Measurements from ENCODE around the gene RYK. TPM values are rescaled to one million over a fixed set of nuclear protein-coding genes. Genes with fewer than 3 reads are reported as not detected.

RYK gene
- total and polyA plus RNA-seq, 2 donors (not counting 3 experiments of a cell fraction or from before 2014, with no cell fraction given) = 23.8 to 48.3 TPM

GRCh38 chr3:134287512-134287911 is 36.9 kb upstream of the RYK start:
- ChIA-PET POLR2A (no interaction called here), CTCF (no interaction called here)
- TF ChIP-seq POLR2A (IDR thresholded peaks at IDR 0.05; ENCODE audit: low read depth, low read length) (no peak), MYC (IDR thresholded peaks at IDR 0.05; ENCODE audit: low read depth, low read length) (no peak), EZH2 (IDR thresholded peaks at IDR 0.05; ENCODE audit: borderline replicate concordance, low read depth, low read length, severe bottlenecking) (no peak), JUN (IDR thresholded peaks at IDR 0.05; ENCODE audit: borderline replicate concordance, insufficient read depth, insufficient read length, low read depth) (no peak), FOS (IDR thresholded peaks at IDR 0.05; ENCODE audit: borderline replicate concordance, insufficient read depth, low read length) (no peak), POLR2AphosphoS5 (IDR thresholded peaks at IDR 0.05; ENCODE audit: insufficient read depth, low read depth, low read length) (no peak), GATA2 (IDR thresholded peaks at IDR 0.05; ENCODE audit: insufficient read depth, insufficient read length, low read depth, low read length) (no peak)
- TF ChIP-seq, protein P1, sequence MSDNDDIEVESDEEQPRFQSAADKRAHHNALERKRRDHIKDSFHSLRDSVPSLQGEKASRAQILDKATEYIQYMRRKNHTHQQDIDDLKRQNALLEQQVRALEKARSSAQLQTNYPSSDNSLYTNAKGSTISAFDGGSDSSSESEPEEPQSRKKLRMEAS (IDR thresholded peaks at IDR 0.05; ENCODE audit: insufficient read depth, insufficient read length) = no peak
- TF ChIP-seq, protein P2, sequence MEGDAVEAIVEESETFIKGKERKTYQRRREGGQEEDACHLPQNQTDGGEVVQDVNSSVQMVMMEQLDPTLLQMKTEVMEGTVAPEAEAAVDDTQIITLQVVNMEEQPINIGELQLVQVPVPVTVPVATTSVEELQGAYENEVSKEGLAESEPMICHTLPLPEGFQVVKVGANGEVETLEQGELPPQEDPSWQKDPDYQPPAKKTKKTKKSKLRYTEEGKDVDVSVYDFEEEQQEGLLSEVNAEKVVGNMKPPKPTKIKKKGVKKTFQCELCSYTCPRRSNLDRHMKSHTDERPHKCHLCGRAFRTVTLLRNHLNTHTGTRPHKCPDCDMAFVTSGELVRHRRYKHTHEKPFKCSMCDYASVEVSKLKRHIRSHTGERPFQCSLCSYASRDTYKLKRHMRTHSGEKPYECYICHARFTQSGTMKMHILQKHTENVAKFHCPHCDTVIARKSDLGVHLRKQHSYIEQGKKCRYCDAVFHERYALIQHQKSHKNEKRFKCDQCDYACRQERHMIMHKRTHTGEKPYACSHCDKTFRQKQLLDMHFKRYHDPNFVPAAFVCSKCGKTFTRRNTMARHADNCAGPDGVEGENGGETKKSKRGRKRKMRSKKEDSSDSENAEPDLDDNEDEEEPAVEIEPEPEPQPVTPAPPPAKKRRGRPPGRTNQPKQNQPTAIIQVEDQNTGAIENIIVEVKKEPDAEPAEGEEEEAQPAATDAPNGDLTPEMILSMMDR (IDR thresholded peaks at IDR 0.05; ENCODE audit: extremely low read depth in 1 of 2, insufficient read depth in 1 of 2, low read depth in 1 of 2, low read length in 2 of 2) = no peak
- intact Hi-C loops (cut with micrococcal nuclease) (no loop called here), dilution Hi-C loops (cut with MboI; ENCODE audit: extremely low pct_ligation_motif_present, low sequenced_read_pairs) (no loop called here)
- Histone ChIP-seq H3K4me3 (replicated peaks in 1 of 3; ENCODE audit: insufficient read depth in 1 of 3, low read depth in 1 of 3, low read length in 3 of 3) (no peak overlapping the region), H4K20me1 (replicated peaks; ENCODE audit: control insufficient read depth, extremely low read depth, insufficient read depth, low read length) (no peaks in the 10 kb centered on the region), H2AFZ (ENCODE audit: low read depth, low read length) (no peak overlapping the region), H3K9ac (replicated peaks; ENCODE audit: extremely low read depth, insufficient read depth, low read length) (no peak overlapping the region), H3K4me1 (ENCODE audit: control insufficient read depth, extremely low read depth, insufficient read depth, low read length) (no peaks in the 10 kb centered on the region), H3K79me2 (ENCODE audit: control insufficient read depth, insufficient read depth, low read length) (no peaks in the 10 kb centered on the region), H3K9me3 (replicated peaks; ENCODE audit: control insufficient read depth, insufficient read depth, low read length) (no peaks in the 10 kb centered on the region), H3K27me3 (ENCODE audit: control insufficient read depth in 2 of 2, insufficient read depth in 2 of 2, low read length in 2 of 2) (peaks cover 3 to 6% of the 10 kb centered on the region in 2 experiments), H3K4me2 (ENCODE audit: insufficient read depth, low read length) (no peak overlapping the region), H3K27ac (ENCODE audit: insufficient read depth, low read depth, low read length) (no peak overlapping the region), H3K36me3 (ENCODE audit: control insufficient read depth in 2 of 2, extremely low read depth in 1 of 2, insufficient read depth in 2 of 2, low read length in 2 of 2) (no peaks in the 10 kb centered on the region), H3K9me1 (replicated peaks; ENCODE audit: control insufficient read depth, extremely low read depth, insufficient read depth, low read length) (no peaks in the 10 kb centered on the region)
- BruUV-seq (replicated peaks) = no TSS peak
- FAIRE-seq (no peak), DNase-seq (ENCODE audit: low read depth, low spot score) (no peak)

Data from endothelial cell of umbilical vein (primary cell).